ENCODE results near the gene TRIM47. TPM values are rescaled to one million over a fixed set of nuclear protein-coding genes. Genes with fewer than 3 reads are reported as not detected.
A peak's percentile ranks its signal among the peaks of the same experiment; 100 is the strongest.

The TRIM47 gene
- total and polyA plus RNA-seq, 2 of the 13 experiments (the other 11 are each of a cell fraction or from before 2014, with no cell fraction given), result 33.5 to 82.0 TPM

DNA sequence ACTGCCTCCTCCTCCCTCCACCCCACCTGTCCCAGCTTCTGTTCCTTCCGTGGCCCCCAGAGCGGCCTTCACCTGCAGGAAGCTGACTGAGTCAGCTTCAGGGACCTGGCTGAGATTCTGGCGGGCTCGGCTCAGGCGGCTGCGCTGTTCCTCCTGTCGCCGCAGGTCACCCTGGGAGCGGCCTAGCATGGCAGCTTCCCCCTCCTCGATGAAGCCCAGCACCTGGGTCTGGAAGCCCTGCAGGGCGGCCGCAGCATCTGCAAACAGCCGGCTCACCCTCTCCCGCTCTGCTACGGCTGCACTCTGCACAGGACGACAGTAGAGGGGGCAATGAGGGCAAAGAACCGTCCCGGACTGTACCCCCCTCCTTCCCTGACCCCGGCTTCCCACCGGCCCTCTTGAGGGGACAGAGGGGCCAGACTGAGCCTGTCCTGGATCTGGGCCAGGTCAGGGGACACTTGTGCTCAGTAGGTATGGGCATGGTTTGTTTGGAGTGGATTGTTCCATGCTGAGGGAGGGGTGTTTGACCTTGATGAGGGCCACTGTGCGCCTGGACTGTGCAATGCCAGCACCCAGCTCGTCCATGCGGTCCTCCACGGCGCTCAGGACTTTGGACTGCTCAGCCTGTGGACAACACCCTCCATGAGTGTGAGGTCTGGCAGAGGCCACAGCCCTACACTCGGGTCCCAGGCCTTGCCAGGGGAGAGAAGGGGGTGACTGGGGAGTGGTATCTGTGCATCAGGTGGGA is 2.0 kb downstream of the TRIM47 start (continued):
- TF ChIP-seq TCF12 (IDR thresholded peaks at IDR 0.05) (no peak), TCF12 (CRISPR knock-in tag; IDR thresholded peaks at IDR 0.05) (peak; percentile 83), FIP1L1 (IDR thresholded peaks at IDR 0.05; ENCODE audit: borderline replicate concordance, insufficient read depth, low read depth, low read length) (peak; percentile 90; the same call in 1 of the 2 replicates), PAF1 (CRISPR knock-in tag; IDR thresholded peaks at IDR 0.05) (no peak; the same call in none of the 2 replicates), ZFP62 (CRISPR knock-in tag; IDR thresholded peaks at IDR 0.05) (no peak), PHF5A (CRISPR knock-in tag; IDR thresholded peaks at IDR 0.05; ENCODE audit: low read depth, unreplicated experiment) (no peak), YEATS2 (CRISPR knock-in tag; IDR thresholded peaks at IDR 0.05; ENCODE audit: borderline replicate concordance) (peak; percentile 39; the same call in 1 of the 2 replicates), SATB2 (CRISPR knock-in tag; IDR thresholded peaks at IDR 0.05) (no peak), MXI1 (IDR thresholded peaks at IDR 0.05; ENCODE audit: borderline replicate concordance, low read depth, low read length) (peak; percentile 95; the same call in 2 of the 3 replicates), MEF2D (CRISPR knock-in tag; IDR thresholded peaks at IDR 0.05) (peak; percentile 97), NR2F6 (IDR thresholded peaks at IDR 0.05) (peak; percentile 75), NR2F6 (CRISPR knock-in tag; IDR thresholded peaks at IDR 0.05) (peak; percentile 92), SIX4 (CRISPR knock-in tag; IDR thresholded peaks at IDR 0.05) (peak; percentile 61; the same call in 1 of the 2 replicates), ZNF326 (CRISPR knock-in tag; IDR thresholded peaks at IDR 0.05; ENCODE audit: borderline replicate concordance) (peak; percentile 91), ZBTB3 (CRISPR knock-in tag; IDR thresholded peaks at IDR 0.05; ENCODE audit: borderline replicate concordance, low read depth) (no peak), ARID2 (CRISPR knock-in tag; IDR thresholded peaks at IDR 0.05; ENCODE audit: borderline replicate concordance) (peak; percentile 95)
- TF ChIP-seq, protein P1, sequence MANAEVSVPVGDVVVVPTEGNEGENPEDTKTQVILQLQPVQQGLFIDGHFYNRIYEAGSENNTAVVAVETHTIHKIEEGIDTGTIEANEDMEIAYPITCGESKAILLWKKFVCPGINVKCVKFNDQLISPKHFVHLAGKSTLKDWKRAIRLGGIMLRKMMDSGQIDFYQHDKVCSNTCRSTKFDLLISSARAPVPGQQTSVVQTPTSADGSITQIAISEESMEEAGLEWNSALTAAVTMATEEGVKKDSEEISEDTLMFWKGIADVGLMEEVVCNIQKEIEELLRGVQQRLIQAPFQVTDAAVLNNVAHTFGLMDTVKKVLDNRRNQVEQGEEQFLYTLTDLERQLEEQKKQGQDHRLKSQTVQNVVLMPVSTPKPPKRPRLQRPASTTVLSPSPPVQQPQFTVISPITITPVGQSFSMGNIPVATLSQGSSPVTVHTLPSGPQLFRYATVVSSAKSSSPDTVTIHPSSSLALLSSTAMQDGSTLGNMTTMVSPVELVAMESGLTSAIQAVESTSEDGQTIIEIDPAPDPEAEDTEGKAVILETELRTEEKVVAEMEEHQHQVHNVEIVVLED (CRISPR knock-in tag; IDR thresholded peaks at IDR 0.05; ENCODE audit: borderline replicate concordance), result peak; percentile 84
- TF ChIP-seq, protein P2, sequence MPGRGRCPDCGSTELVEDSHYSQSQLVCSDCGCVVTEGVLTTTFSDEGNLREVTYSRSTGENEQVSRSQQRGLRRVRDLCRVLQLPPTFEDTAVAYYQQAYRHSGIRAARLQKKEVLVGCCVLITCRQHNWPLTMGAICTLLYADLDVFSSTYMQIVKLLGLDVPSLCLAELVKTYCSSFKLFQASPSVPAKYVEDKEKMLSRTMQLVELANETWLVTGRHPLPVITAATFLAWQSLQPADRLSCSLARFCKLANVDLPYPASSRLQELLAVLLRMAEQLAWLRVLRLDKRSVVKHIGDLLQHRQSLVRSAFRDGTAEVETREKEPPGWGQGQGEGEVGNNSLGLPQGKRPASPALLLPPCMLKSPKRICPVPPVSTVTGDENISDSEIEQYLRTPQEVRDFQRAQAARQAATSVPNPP (CRISPR knock-in tag; IDR thresholded peaks at IDR 0.05), result peak; percentile 86
- TF ChIP-seq, protein P3, sequence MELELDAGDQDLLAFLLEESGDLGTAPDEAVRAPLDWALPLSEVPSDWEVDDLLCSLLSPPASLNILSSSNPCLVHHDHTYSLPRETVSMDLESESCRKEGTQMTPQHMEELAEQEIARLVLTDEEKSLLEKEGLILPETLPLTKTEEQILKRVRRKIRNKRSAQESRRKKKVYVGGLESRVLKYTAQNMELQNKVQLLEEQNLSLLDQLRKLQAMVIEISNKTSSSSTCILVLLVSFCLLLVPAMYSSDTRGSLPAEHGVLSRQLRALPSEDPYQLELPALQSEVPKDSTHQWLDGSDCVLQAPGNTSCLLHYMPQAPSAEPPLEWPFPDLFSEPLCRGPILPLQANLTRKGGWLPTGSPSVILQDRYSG (CRISPR knock-in tag; IDR thresholded peaks at IDR 0.05), result peak; percentile 27; the same call in 1 of the 2 replicates
- TF ChIP-seq, protein P4, sequence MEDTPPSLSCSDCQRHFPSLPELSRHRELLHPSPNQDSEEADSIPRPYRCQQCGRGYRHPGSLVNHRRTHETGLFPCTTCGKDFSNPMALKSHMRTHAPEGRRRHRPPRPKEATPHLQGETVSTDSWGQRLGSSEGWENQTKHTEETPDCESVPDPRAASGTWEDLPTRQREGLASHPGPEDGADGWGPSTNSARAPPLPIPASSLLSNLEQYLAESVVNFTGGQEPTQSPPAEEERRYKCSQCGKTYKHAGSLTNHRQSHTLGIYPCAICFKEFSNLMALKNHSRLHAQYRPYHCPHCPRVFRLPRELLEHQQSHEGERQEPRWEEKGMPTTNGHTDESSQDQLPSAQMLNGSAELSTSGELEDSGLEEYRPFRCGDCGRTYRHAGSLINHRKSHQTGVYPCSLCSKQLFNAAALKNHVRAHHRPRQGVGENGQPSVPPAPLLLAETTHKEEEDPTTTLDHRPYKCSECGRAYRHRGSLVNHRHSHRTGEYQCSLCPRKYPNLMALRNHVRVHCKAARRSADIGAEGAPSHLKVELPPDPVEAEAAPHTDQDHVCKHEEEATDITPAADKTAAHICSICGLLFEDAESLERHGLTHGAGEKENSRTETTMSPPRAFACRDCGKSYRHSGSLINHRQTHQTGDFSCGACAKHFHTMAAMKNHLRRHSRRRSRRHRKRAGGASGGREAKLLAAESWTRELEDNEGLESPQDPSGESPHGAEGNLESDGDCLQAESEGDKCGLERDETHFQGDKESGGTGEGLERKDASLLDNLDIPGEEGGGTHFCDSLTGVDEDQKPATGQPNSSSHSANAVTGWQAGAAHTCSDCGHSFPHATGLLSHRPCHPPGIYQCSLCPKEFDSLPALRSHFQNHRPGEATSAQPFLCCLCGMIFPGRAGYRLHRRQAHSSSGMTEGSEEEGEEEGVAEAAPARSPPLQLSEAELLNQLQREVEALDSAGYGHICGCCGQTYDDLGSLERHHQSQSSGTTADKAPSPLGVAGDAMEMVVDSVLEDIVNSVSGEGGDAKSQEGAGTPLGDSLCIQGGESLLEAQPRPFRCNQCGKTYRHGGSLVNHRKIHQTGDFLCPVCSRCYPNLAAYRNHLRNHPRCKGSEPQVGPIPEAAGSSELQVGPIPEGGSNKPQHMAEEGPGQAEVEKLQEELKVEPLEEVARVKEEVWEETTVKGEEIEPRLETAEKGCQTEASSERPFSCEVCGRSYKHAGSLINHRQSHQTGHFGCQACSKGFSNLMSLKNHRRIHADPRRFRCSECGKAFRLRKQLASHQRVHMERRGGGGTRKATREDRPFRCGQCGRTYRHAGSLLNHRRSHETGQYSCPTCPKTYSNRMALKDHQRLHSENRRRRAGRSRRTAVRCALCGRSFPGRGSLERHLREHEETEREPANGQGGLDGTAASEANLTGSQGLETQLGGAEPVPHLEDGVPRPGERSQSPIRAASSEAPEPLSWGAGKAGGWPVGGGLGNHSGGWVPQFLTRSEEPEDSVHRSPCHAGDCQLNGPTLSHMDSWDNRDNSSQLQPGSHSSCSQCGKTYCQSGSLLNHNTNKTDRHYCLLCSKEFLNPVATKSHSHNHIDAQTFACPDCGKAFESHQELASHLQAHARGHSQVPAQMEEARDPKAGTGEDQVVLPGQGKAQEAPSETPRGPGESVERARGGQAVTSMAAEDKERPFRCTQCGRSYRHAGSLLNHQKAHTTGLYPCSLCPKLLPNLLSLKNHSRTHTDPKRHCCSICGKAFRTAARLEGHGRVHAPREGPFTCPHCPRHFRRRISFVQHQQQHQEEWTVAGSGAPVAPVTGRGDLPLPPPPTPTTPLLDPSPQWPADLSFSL (CRISPR knock-in tag; IDR thresholded peaks at IDR 0.05), result 0 out of 2 replicates have a peak, but pooled peaks have one; percentile 5

Measured in HepG2 (cell line).